Mucosa of rectum (tissue), 2 donors: Measurements from ENCODE around the gene MORF4L1.

ENCODE experiments used
- H3K27ac ChIP-seq, 2 donors: one replicate each; pipeline ENCODE4 v1.7.0; 2013; ENCODE audit warnings: inconsistent platforms in 2 of 2, low read depth in 2 of 2, low read length in 2 of 2
- H3K27me3 ChIP-seq, 2 donors: one replicate each; pipeline ENCODE4 v1.7.0; 2013; ENCODE audit warnings: low read length in 2 of 2; ENCODE audit not compliant: control insufficient read depth in 2 of 2, insufficient read depth in 2 of 2
- H3K36me3 ChIP-seq, 2 donors: one replicate each; pipeline ENCODE4 v1.7.0; 2013; ENCODE audit warnings: low read length in 2 of 2; ENCODE audit not compliant: control insufficient read depth in 2 of 2, insufficient read depth in 2 of 2
- H3K4me1 ChIP-seq, 2 donors: one replicate each; pipeline ENCODE4 v1.7.0; 2013; ENCODE audit warnings: low read length in 2 of 2, mild to moderate bottlenecking in 1 of 2; ENCODE audit not compliant: control insufficient read depth in 2 of 2, insufficient read depth in 2 of 2
- H3K4me3 ChIP-seq, 2 donors: one replicate each; pipeline ENCODE4 v1.7.0; 2013; ENCODE audit warnings: low read length in 2 of 2
- H3K9ac ChIP-seq, 2 donors: one replicate each; pipeline ENCODE4 v1.7.0; 2013; ENCODE audit warnings: low read length in 2 of 2, low read depth in 1 of 2, mild to moderate bottlenecking in 1 of 2
- H3K9me3 ChIP-seq, 2 donors: one replicate each; pipeline ENCODE4 v1.7.0; 2013; ENCODE audit warnings: low read length in 2 of 2; ENCODE audit not compliant: control insufficient read depth in 2 of 2
- donor health status: healthy.
- donor health status: Normal muscosa, but diverticular disease.

The MORF4L1 gene

DNA sequence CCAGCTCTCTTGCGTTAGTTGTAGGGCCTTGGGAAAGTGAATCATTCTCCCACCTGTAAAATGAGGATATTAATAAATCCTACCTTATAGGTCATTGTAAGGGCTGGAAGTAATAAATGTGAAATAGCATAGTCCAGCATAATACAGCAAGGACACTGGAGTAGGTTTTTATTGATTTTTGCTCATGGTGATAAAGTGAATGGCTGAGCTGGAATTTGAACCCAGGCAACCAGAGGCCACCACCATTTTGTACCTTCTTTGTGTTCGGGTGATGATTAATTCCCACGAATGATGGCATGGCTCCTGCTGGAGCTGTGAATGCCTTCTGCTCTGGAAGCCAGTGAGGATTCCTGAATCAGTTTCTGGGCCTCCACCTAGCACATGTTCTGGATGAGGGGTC is 40.3 kb downstream of the MORF4L1 start:
- H3K9ac ChIP-seq = no peak overlapping the region
- H3K4me3 ChIP-seq = no peak overlapping the region
- no peaks in the 10 kb centered on the region for H3K27me3 ChIP-seq
- no peaks in the 10 kb centered on the region for H3K4me1 ChIP-seq
- no peaks in the 10 kb centered on the region for H3K9me3 ChIP-seq
- H3K36me3 ChIP-seq = peaks cover 22 to 23% of the 10 kb centered on the region in 2 donors
- no peak overlapping the region for H3K27ac ChIP-seq

- no peak overlapping the region for H3K27ac ChIP-seq
- no peak overlapping the region for H3K9ac ChIP-seq
- no peaks in the 10 kb centered on the region for H3K27me3 ChIP-seq
- peaks cover 23 to 27% of the 10 kb centered on the region in 2 donors for H3K36me3 ChIP-seq
- no peaks in the 10 kb centered on the region for H3K9me3 ChIP-seq
- no peaks in the 10 kb centered on the region for H3K4me1 ChIP-seq
- no peak overlapping the region for H3K4me3 ChIP-seq
These were observed 41.5 kb downstream of the MORF4L1 start for GRCh38 chr15:78914027-78914764.

DNA sequence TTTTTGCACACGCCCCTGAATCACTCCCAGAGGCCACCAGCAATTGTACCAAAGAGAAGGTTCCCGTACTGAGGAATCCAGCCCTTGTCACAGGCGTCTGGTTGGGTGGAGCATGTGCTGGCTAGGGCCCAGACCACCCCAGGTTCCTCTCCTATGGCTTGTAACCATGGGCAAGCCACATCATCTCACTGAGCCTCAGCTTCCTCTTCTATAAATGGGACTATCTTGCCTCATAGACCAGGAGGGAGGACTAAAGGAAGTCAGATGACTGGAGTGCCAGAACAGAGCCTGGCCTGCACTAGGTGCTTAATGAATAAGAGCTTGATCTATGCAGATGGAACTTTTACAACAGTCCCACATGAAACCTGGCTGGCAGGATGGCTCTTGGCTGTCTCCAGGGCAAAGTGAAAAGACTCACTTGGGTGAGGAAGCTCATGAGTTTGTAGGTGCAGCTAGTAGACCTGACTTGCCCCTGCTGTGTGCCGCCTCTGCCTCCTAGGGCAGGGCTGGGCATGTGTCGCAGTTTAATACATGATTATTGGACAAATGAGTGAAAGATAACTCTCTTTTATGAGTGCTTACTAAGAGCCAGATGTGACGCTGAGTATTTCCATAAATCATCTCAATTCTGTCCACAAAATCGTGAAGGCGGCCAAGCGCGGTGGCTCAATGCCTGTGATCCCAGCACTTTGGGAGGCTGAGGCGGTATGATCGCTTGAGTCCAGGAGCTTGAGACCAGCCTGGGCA is 42.8 kb downstream of the MORF4L1 start:
- Histone ChIP-seq H3K27ac (no peak overlapping the region), H3K36me3 (peaks cover 15 to 19% of the 10 kb centered on the region in 2 donors), H3K9ac (no peak overlapping the region), H3K27me3 (no peaks in the 10 kb centered on the region), H3K4me3 (no peak overlapping the region), H3K4me1 (no peaks in the 10 kb centered on the region), H3K9me3 (no peaks in the 10 kb centered on the region)

DNA sequence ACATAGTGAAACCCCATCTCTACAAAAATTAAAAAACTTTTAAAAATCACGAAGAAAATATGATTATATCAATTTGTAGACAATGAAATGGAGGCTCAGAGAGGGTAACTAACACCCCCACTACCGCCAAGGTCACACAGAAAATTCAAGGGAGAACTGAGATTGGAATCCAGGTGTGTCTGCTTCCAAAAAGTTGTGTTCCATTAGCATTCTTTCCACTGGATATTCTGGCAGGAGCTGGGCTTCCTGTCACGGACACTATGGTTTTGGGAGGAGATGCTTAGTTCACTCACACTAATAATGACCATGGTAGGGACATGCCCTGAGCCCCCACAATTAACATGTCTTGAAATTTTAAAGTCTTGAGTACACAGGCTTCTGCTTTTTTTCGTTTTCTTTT is 43.4 kb downstream of the MORF4L1 start:
- Histone ChIP-seq H3K27me3 (no peaks in the 10 kb centered on the region), H3K4me3 (no peak overlapping the region), H3K4me1 (no peaks in the 10 kb centered on the region), H3K9me3 (no peaks in the 10 kb centered on the region), H3K36me3 (peaks cover 11 to 20% of the 10 kb centered on the region in 2 donors), H3K27ac (no peak overlapping the region), H3K9ac (no peak overlapping the region)

- H3K9ac ChIP-seq = no peak overlapping the region
- peaks cover 19 to 26% of the 10 kb centered on the region in 2 donors for H3K36me3 ChIP-seq
- H3K27ac ChIP-seq = no peak overlapping the region
- no peaks in the 10 kb centered on the region for H3K9me3 ChIP-seq
- no peak overlapping the region for H3K4me3 ChIP-seq
- H3K4me1 ChIP-seq = no peaks in the 10 kb centered on the region
- H3K27me3 ChIP-seq = no peaks in the 10 kb centered on the region
These were observed 45.2 kb downstream of the MORF4L1 start for GRCh38 chr15:78917888-78918287.

DNA sequence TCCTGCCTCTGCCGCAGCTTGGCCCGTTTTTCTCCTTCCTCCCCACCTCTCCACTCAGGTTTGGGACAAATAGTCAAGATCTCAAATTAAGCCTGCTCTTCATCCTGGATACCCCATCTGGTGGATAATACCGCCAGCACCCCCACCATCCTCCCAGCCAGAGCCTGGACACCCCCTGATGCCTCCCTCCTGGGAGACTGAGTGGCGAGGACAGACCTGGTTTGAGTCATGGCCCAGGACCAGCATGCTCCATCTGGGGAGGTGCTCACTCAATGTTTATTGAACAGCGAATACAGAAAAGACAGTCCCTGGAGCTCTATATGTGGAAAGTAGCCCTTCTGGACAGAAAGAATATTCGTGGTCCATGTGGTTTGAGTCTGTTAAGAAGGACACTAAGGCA is 48.8 kb downstream of the MORF4L1 start:
- Histone ChIP-seq H3K27ac (no peak overlapping the region), H3K9ac (no peak overlapping the region), H3K4me3 (no peak overlapping the region), H3K27me3 (no peaks in the 10 kb centered on the region), H3K9me3 (no peaks in the 10 kb centered on the region), H3K36me3 (peaks cover 26 to 38% of the 10 kb centered on the region in 2 donors), H3K4me1 (no peaks in the 10 kb centered on the region)

DNA sequence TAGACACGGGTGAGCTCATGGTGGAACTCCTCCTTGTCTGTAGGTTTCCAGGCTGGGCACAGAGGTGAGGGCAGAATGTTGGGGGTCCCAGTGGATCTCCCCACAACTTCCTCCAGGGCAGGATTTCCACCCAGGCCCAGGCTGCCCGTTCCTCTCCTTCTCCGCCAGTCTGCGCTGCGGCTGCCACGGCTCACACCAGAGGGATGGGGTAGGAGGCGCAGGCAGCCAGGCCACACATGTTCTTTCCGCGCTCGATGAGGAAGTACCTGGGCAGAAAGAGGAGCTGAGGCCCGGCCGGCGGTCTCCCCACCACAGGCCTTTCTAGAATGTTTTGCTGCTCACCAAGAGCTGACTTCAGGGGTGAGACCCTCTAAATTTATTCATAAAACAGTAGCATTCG is 49.2 kb downstream of the MORF4L1 start:
- H3K9ac ChIP-seq = no peak overlapping the region
- no peaks in the 10 kb centered on the region for H3K4me1 ChIP-seq
- H3K27me3 ChIP-seq = no peaks in the 10 kb centered on the region
- no peak overlapping the region for H3K27ac ChIP-seq
- H3K36me3 ChIP-seq = peaks cover 26 to 41% of the 10 kb centered on the region in 2 donors
- H3K4me3 ChIP-seq = no peak overlapping the region
- H3K9me3 ChIP-seq = no peaks in the 10 kb centered on the region

- H3K27me3 ChIP-seq = no peaks in the 10 kb centered on the region
- H3K27ac ChIP-seq = no peak overlapping the region
- H3K36me3 ChIP-seq = peaks cover 31 to 47% of the 10 kb centered on the region in 2 donors
- no peaks in the 10 kb centered on the region for H3K9me3 ChIP-seq
- no peak overlapping the region for H3K9ac ChIP-seq
- H3K4me1 ChIP-seq = no peaks in the 10 kb centered on the region
- H3K4me3 ChIP-seq = no peak overlapping the region
These were observed 49.8 kb downstream of the MORF4L1 start for GRCh38 chr15:78922527-78922926.

GRCh38 chr15:78923015-78923414 is 50.3 kb downstream of the MORF4L1 start:
- Histone ChIP-seq H3K4me3 (no peak overlapping the region), H3K4me1 (no peaks in the 10 kb centered on the region), H3K27me3 (no peaks in the 10 kb centered on the region), H3K9me3 (no peaks in the 10 kb centered on the region), H3K36me3 (peaks cover 35 to 51% of the 10 kb centered on the region in 2 donors), H3K9ac (no peak overlapping the region), H3K27ac (no peak overlapping the region)

GRCh38 chr15:78923480-78924360 is 51.0 kb downstream of the MORF4L1 start:
- Histone ChIP-seq H3K9ac (no peak overlapping the region), H3K9me3 (no peaks in the 10 kb centered on the region), H3K27ac (no peak overlapping the region), H3K36me3 (peaks cover 35 to 47% of the 10 kb centered on the region in 2 donors), H3K4me1 (no peaks in the 10 kb centered on the region), H3K27me3 (no peaks in the 10 kb centered on the region), H3K4me3 (no peak overlapping the region)
